ENCODE results near the gene TRMT1.

Gene TRMT1

GRCh38 chr19:13102416-13102665 is 14.2 kb downstream of the TRMT1 start:
- ChIA-PET CTCF (interaction anchor here (2.0 kb wide), 1 partner anchor 119 kb away, joined by 4 read pairs; no protein-coding TSS in a partner anchor), POLR2A (ENCODE audit: low non-redundant PET) (no interaction called here)
- H3K27ac ChIP-seq = peak overlapping the region; percentile 51
- no peak for TF ChIP-seq CTCF (conservative IDR thresholded peaks at IDR 0.05; ENCODE audit: low read depth)
- no peak for DNase-seq (ENCODE audit: low spot score)

DNA sequence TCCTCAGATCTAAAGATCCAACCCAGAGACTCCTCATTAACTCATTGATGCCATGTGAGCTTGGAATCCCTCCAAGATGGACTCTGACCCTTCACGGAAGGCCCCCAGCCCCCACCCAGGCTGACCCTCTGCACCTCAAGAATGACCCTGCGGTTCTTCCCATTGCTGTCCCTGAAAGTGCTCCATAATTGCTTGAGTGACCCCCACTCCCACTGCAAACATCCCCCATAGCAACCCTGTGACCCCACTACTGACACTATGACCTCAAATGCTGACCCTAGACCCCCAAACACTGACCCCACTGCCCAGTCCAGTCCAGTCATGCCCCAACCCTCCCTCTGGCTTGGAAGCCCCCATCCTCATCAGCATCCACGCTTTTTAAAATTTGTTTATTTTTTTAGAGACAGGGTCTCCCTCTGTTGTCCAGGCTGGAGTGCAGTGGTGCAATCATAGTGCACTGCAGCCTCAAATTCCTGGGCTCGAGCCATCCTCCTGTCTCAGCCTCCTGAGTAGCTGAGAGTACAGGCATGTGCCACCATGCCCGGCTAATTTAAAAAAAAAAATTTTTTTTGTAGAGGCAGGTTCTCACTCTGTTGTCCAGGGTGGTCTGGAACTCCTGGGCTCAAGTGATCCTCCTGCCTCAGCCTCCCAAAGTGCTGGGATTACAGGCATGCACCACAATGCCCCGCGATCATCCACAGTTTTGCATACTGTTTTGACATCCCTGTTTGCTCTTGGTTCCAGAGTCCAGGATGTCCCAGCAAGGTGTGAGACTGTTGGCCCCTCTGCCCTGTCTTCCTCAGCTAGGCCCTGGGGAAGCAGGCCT is 14.7 kb downstream of the TRMT1 start:
- POLR2A ChIA-PET (ENCODE audit: low non-redundant PET) = no interaction called here
- CTCF ChIA-PET = interaction anchor here (0.5 to 2.7 kb wide), 4 partner anchors 14 to 124 kb away, joined by 3 to 10 read pairs (median 6); no protein-coding TSS in a partner anchor
- no peak for DNase-seq (ENCODE audit: low spot score)

GRCh38 chr19:13100841-13101589 is 15.5 kb downstream of the TRMT1 start:
- POLR2A ChIA-PET (ENCODE audit: low non-redundant PET) = no interaction called here
- no peak for DNase-seq (ENCODE audit: low spot score)
- H3K27ac ChIP-seq = peak overlapping the region; percentile 51
- CTCF ChIA-PET = interaction anchor here (0.5 to 2.7 kb wide), 5 partner anchors 15 to 162 kb away, joined by 3 to 10 read pairs (median 5); no protein-coding TSS in a partner anchor
- TF ChIP-seq CTCF (conservative IDR thresholded peaks at IDR 0.05; ENCODE audit: low read depth) = no peak

More for the DNA sequence above, 14.7 kb downstream of the TRMT1 start:
- TF ChIP-seq CTCF (conservative IDR thresholded peaks at IDR 0.05; ENCODE audit: low read depth) = no peak
- peak overlapping the region; percentile 51 for H3K27ac ChIP-seq

- TF ChIP-seq CTCF (conservative IDR thresholded peaks at IDR 0.05; ENCODE audit: low read depth) = no peak
- peak overlapping the region; percentile 42 for H3K27ac ChIP-seq
- no peak for DNase-seq (ENCODE audit: low spot score)
- ChIA-PET POLR2A (ENCODE audit: low non-redundant PET) (no interaction called here), CTCF (interaction anchor here (2.0 to 2.7 kb wide), 2 partner anchors 116 to 122 kb away, joined by 4 to 10 read pairs; no protein-coding TSS in a partner anchor)
Observed at GRCh38 chr19:13100031-13100588, 16.4 kb downstream of the TRMT1 start.

DNA sequence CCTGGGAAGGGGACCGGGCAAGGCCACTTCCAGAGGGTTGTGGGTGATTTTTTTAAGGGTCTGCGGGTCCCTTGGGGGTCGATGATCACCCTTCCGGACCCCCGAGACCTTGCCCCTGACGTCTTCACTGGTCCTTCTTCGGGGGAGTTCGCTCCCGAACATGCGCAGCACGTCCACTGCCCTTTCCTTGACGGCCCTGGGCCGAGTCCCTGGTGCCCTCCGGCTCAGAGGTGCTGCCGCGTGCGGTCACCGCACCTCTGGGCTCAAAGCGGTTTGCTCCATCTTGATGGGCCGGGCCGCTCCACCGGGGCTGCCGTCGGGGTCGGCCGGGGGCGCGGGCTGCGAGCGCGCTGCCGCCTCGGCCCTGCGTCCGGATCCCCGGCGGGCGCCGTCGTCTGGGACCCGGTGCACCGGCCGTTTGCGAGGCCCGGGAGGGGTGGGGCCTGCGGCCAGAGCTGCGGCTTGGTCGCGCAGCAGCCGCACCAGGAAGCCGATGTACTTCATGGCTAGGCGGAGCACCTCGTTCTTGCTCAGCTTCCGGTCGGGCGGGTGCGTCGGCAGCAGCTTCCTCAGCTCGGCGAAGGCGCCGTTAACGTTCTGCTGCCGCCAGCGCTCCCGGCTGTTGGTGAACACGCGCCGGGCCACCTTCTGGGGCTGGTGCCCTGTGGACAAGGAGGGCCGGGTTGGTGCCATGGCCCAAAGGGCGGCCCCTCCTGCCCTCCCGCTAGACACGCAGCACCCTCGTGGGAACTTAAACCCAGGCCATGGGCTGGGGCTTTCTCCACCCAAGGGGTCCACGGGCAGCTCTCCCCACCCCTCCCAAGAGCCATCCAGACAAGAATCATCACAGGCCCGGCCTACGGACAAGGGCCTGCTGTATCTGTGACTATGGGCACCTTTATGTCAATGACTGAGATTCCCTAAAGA is 17.2 kb downstream of the TRMT1 start:
- DNase-seq (ENCODE audit: low spot score) = no peak
- POLR2A ChIA-PET (ENCODE audit: low non-redundant PET) = no interaction called here
- TF ChIP-seq CTCF (conservative IDR thresholded peaks at IDR 0.05; ENCODE audit: low read depth) = no peak
- CTCF ChIA-PET = interaction anchor here (2.7 kb wide), 1 partner anchor 122 kb away, joined by 10 read pairs; no protein-coding TSS in a partner anchor
- H3K27ac ChIP-seq = peak overlapping the region; percentile 42

Data from RWPE1 (cell line).